Right lobe of liver (tissue), 6 donors: ENCODE results near the gene SMC1B. TPM values are rescaled to one million over a fixed set of nuclear protein-coding genes. Genes with fewer than 3 reads are reported as not detected.

Experiments
- ATAC-seq, 4 donors: fragments of 200-7000 bp; cut with Tn5 transposase; one replicate each; pipeline ENCODE4 v1.9.1; 2020; ENCODE audit warnings: mild to moderate bottlenecking in 4 of 4, moderate library complexity in 4 of 4
- DNase-seq, 3 donors: peaks; one replicate each; pipeline ENCODE4 v3.0.0-alpha.2; 2020
- H3K27ac ChIP-seq, 3 donors: fragments of 200-600 bp; one replicate each; pipeline ENCODE4 v1.8.0; 2022
- H3K27me3 ChIP-seq, 2 donors: fragments of 200-600 bp; one replicate each; pipeline ENCODE4 v1.8.0; 2022
- H3K36me3 ChIP-seq, 4 donors: fragments of 200-600 bp; sonication (generic) in 1 of 4; one replicate each; pipeline versions ENCODE4 v1.5.1 to v1.8.0; 2017 to 2022; ENCODE audit warnings: control low read depth in 1 of 4
- H3K4me1 ChIP-seq, 4 donors: fragments of 200-600 bp; sonication (generic) in 1 of 4; one replicate each; pipeline versions ENCODE4 v1.5.1 to v1.8.0; 2017 to 2022; ENCODE audit warnings: control low read depth in 1 of 4
- H3K4me3 ChIP-seq, 3 donors: fragments of 200-600 bp; one replicate each; pipeline ENCODE4 v1.8.0; 2022
- H3K9me3 ChIP-seq, 4 donors: fragments of 200-600 bp; sonication (generic) in 1 of 4; one replicate each; pipeline versions ENCODE4 v1.5.1 to v1.8.0; 2017 to 2022; ENCODE audit warnings: control low read depth in 1 of 4
- POLR2A ChIP-seq: fragments of 450-650 bp; IDR thresholded peaks from one replicate; pipeline ENCODE4 v1.6.1; 2017; ENCODE audit warnings: antibody characterized with exemption, mild to moderate bottlenecking
- WGBS: methylation state at CpG from one replicate; pipeline ENCODE4 v1.1.6; 2018; ENCODE audit warnings: low coverage, low lambda C conversion rate; ENCODE audit not compliant: insufficient coverage; ENCODE audit errors: missing lambda C conversion rate; 5-methylcytosine and 5-hydroxymethylcytosine counted together
- intact Hi-C, 2 donors: fragments of 100-400 bp; cut with DNase I; formaldehyde crosslinking; loops; one replicate each; pipeline versions ENCODE4 v1.11.2 to v1.14.1; 2022
- total RNA-seq, 6 experiments: library from RNA; depleted of rRNA in 2 of 6; stranded (reverse); fragments of >200 nt in 2 of 6; fragmentation: NEBNext Ultra II Directional in 3 of 6; extraction: Animal tissue kit (Norgen Biotek cat#: 25700) in 3 of 6; gene quantifications; one replicate each; pipeline versions ENCODE4 v1.1.0 to v1.2.4, GENCODE V29; 2016 to 2023
- TF ChIP-seq, protein P1 (sequence below), 4 donors: fragments of 200-600 bp in 3 of 4; fragments of 450-650 bp in 1 of 4; IDR thresholded peaks; one replicate each; pipeline versions ENCODE4 v1.5.1 to v1.8.0; 2016 to 2022; ENCODE audit warnings: antibody characterized with exemption in 4 of 4, mild to moderate bottlenecking in 2 of 4
- donor health status: DM: no; HTN: yes; CAD: no.
- donor health status: DM: no; HTN: no; CAD: no.
- donor health status: DM: no; HTN: no; CAD: no.
- donor health status: DM: no; HTN: yes; CAD: no.
- donor health status: DM: no; HTN: yes; CAD: no.

SMC1B gene
- total RNA-seq, 6 experiments from 2014 or later: not detected

DNA sequence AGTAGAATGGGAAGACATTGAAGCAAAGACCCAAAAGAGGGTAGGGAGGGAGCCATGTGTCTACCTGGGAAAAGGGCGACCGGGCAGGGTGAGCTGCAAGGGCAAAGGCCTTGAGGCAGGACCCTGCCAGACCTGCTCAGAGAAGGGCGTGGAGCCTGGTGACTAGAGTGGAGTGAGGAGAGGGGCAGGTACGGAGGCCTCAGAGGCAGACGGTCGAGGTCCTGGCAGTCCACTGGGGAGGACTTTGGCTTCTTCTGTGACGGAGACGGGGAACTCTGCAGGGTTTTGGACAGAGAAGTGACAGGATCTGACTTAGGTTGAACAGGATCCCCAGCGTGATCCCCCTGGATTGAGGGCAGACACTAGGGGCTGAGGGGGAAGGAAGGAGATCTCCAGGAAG, 13.0 kb upstream of the SMC1B start:
- Histone ChIP-seq H3K27ac (no peak overlapping the region), H3K9me3 (no peaks in the 10 kb centered on the region), H3K36me3 (no peaks in the 10 kb centered on the region), H3K27me3 (no peaks in the 10 kb centered on the region), H3K4me3 (no peak overlapping the region), H3K4me1 (no peaks in the 10 kb centered on the region)
- DNase-seq (peak in 2 of 3 donors; percentile 22 to 23), ATAC-seq (no peak)
- no peak for TF ChIP-seq POLR2A
- TF ChIP-seq, protein P1, sequence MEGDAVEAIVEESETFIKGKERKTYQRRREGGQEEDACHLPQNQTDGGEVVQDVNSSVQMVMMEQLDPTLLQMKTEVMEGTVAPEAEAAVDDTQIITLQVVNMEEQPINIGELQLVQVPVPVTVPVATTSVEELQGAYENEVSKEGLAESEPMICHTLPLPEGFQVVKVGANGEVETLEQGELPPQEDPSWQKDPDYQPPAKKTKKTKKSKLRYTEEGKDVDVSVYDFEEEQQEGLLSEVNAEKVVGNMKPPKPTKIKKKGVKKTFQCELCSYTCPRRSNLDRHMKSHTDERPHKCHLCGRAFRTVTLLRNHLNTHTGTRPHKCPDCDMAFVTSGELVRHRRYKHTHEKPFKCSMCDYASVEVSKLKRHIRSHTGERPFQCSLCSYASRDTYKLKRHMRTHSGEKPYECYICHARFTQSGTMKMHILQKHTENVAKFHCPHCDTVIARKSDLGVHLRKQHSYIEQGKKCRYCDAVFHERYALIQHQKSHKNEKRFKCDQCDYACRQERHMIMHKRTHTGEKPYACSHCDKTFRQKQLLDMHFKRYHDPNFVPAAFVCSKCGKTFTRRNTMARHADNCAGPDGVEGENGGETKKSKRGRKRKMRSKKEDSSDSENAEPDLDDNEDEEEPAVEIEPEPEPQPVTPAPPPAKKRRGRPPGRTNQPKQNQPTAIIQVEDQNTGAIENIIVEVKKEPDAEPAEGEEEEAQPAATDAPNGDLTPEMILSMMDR (IDR thresholded peaks at IDR 0.05): no peak
- 98% methylated on average over 9 of the region's 9 CpGs for WGBS
- intact Hi-C loops: no loop called here

DNA sequence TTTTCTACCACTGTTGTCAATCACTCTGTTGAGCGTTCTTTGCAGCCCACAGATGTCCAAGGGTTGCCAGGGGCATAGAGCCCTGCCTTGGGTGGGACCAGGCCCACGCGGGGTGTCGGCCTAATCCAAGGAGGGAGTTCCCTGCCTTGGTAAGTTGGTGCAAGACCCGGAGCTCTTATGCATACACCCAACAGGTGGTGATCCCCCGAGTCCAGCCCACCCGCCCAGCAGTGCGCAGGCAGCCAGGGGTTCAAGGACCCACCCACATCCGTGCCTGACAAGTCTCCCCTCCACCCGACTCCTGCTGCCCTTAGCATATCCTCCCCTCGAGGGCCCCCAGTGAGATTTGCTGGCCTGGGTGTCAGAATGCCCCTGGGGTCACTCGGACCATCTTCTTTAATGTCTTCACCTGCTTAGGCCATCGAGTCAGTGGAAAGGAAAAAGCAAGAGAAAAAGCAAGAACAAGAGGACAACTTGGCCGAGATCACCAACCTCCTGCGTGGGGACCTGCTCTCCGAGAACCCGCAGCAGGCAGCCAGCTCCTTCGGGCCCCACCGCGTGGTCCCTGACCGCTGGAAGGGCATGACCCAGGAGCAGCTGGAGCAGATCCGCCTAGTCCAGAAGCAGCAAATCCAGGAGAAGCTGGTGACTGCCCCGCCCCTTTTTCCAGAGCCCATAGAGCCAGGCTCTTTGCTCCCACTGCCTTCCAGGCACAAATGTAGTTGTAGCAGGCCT, 12.3 kb upstream of the SMC1B start:
- H3K27ac ChIP-seq: no peak overlapping the region
- H3K4me3 ChIP-seq: no peak overlapping the region
- intact Hi-C loops: no loop called here
- DNase-seq (peak in 2 of 3 donors; percentile 42 to 43), ATAC-seq (no peak)
- 90% methylated on average over 15 of the region's 23 CpGs for WGBS
- H3K27me3 ChIP-seq: no peaks in the 10 kb centered on the region
- H3K4me1 ChIP-seq: no peaks in the 10 kb centered on the region
- no peaks in the 10 kb centered on the region for H3K36me3 ChIP-seq
- TF ChIP-seq, protein P1 (IDR thresholded peaks at IDR 0.05): no peak
- TF ChIP-seq POLR2A: no peak
- no peaks in the 10 kb centered on the region for H3K9me3 ChIP-seq

DNA sequence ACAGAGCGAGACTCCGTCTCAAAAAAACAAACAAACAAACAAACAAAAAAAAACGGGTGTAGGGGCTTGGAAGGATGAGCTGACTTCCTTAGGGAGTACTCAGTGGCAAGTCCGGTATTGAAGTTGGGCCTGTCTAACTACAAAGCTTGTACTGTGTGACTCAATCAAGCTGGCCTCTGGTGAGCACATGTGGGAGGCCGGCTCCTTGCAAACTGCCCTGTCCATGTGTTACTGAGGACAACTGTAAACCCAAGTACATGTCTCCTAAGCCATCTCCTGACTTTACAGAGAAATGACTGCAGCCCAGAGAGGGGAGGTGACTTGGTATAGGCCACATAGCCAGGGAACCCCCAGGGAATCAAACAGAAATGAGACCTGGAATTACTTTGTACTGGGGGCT, 11.7 kb upstream of the SMC1B start:
- DNase-seq: peak in 2 of 3 donors; percentile 7 to 13
- H3K4me3 ChIP-seq: no peak overlapping the region
- no peak for ATAC-seq
- no peaks in the 10 kb centered on the region for H3K36me3 ChIP-seq
- no peaks in the 10 kb centered on the region for H3K27me3 ChIP-seq
- no peaks in the 10 kb centered on the region for H3K4me1 ChIP-seq
- intact Hi-C loops: no loop called here
- no peaks in the 10 kb centered on the region for H3K9me3 ChIP-seq
- no CpG with 5 or more reads among the region's 5 CpGs for WGBS
- no peak for TF ChIP-seq POLR2A
- TF ChIP-seq, protein P1 (IDR thresholded peaks at IDR 0.05): no peak
- no peak overlapping the region for H3K27ac ChIP-seq

DNA sequence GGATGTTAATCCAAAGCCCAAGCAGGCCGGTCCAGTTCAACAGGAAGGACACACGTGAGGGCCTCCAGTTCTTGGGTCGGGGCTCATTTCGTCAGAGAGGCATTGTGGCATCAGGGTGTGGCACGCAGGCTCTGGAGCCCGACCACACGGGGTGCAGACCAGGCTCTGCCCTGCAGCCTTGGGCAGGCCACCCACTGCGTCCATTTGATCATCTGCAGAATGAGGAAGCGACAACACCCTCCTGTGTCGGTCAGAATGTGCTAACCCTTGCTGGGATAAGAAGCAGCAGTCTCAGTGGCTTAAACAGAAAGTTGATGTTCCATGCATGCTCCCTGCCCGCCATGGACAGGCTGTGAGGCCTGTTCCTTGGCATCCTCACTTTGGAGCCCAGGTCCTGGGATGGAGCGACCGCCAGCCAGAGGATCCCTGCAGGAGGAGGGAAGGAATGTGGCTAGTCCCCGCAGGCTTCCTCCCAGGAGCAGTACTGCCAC, 10.9 kb upstream of the SMC1B start:
- TF ChIP-seq, protein P1 (IDR thresholded peaks at IDR 0.05): no peak
- no peak for TF ChIP-seq POLR2A
- Histone ChIP-seq H3K27ac (no peak overlapping the region), H3K4me3 (no peak overlapping the region), H3K27me3 (no peaks in the 10 kb centered on the region), H3K4me1 (no peaks in the 10 kb centered on the region), H3K36me3 (no peaks in the 10 kb centered on the region), H3K9me3 (no peaks in the 10 kb centered on the region)
- intact Hi-C loops: no loop called here
- WGBS: no CpG with 5 or more reads among the region's 14 CpGs
- peak in 1 of 3 donors; percentile 45 for DNase-seq
- ATAC-seq: peak in 1 of 4 donors; percentile 24
